HCT116 (cell line): Measurements from ENCODE around the gene OR2AG1. TPM values are rescaled to one million over a fixed set of nuclear protein-coding genes. Genes with fewer than 3 reads are reported as not detected.
A peak's percentile ranks its signal among the peaks of the same experiment; 100 is the strongest.

Experiments used
- ATAC-seq: fragments of 200-7000 bp; cut with Tn5 transposase; 2 replicates; pipeline ENCODE4 v1.9.1; 2020; ENCODE audit warnings: mild to moderate bottlenecking, moderate library complexity
- BruUV-seq: library from RNA; stranded (reverse); fragments of 400-500 nt; replicated peaks from 2 replicates; lab custom pipeline; 2021; lab: Mats Ljungman, UMichigan
- CTCF ChIA-PET: fragments of 300-600 bp; sonication (Branson Sonifier 250); formaldehyde crosslinking; loops from one replicate; lab custom pipeline; 2021; ENCODE audit warnings: antibody characterized with exemption; lab: Charles Lee
- POLR2A ChIA-PET: fragments of 300-600, 350-600 bp; sonication (Branson Sonifier 250); formaldehyde crosslinking; loops from one replicate; lab custom pipeline; 2021; ENCODE audit warnings: antibody characterized with exemption; lab: Charles Lee
- RAD21 ChIA-PET, 2 experiments: fragments of 300-600 bp; sonication (Branson Sonifier 250); formaldehyde crosslinking; loops; one replicate each; lab custom pipeline; 2023; ENCODE audit warnings: low total read pairs in 2 of 2; ENCODE audit not compliant: uncharacterized antibody in 2 of 2, unreplicated experiment in 2 of 2, low non-redundant PET in 1 of 2; lab: Charles Lee
- DNase-seq: peaks from one replicate; pipeline ENCODE4 v3.0.0-alpha.2; 2010; ENCODE audit warnings: low read depth, low spot score
- H2AFZ ChIP-seq: fragments of 200-600 bp; shearing (Covaris generic), sonication (generic); 2 replicates; pipeline ENCODE4 v1.6.1; 2017; ENCODE audit warnings: low read depth, mixed run types, mixed read lengths, antibody characterized with exemption, low read length; ENCODE audit not compliant: poor library complexity, severe bottlenecking
- H3K27ac ChIP-seq: 2 replicates; pipeline ENCODE4 v1.5.1; 2012; ENCODE audit warnings: low read depth, low read length
- H3K27me3 ChIP-seq: fragments of 200-600 bp; sonication (generic); 2 replicates; pipeline ENCODE4 v1.6.1; 2016; ENCODE audit warnings: mixed run types, low read length, mixed read lengths; ENCODE audit not compliant: insufficient read depth
- H3K36me3 ChIP-seq, 2 experiments: fragments of 200-500 bp in 1 of 2; fragments of 200-600 bp in 1 of 2; sonication (Bioruptor generic) in 1 of 2; sonication (generic) in 1 of 2; 2 replicates each; pipeline versions ENCODE4 v1.5.1 to v1.6.1; 2014 to 2016; ENCODE audit warnings: low read length in 2 of 2, inconsistent platforms in 1 of 2, mixed read lengths in 1 of 2, mixed run types in 1 of 2; ENCODE audit not compliant: insufficient read depth in 2 of 2, control insufficient read depth in 1 of 2
- H3K4me1 ChIP-seq, 2 experiments: fragments of 200-600 bp in 1 of 2; sonication (generic) in 1 of 2; 2 replicates each; pipeline versions ENCODE4 v1.5.1 to v1.6.1; 2012 to 2017; ENCODE audit warnings: low read length in 2 of 2, inconsistent platforms in 1 of 2, mild to moderate bottlenecking in 1 of 2, mixed read lengths in 1 of 2, mixed run types in 1 of 2, moderate library complexity in 1 of 2; ENCODE audit not compliant: insufficient read depth in 2 of 2, control insufficient read depth in 1 of 2
- H3K4me2 ChIP-seq: fragments of 200-600 bp; sonication (generic); 2 replicates; pipeline ENCODE4 v1.6.1; 2017; ENCODE audit warnings: mixed run types, low read length, mixed read lengths
- H3K4me3 ChIP-seq, 2 experiments: fragments of 200-600 bp in 1 of 2; sonication (generic) in 1 of 2; replicated peaks in 1 of 2; 2 replicates each; pipeline ENCODE4 v1.5.1; 2011 to 2016; ENCODE audit warnings: low read length in 2 of 2, control low read depth in 1 of 2, low read depth in 1 of 2, mild to moderate bottlenecking in 1 of 2, mixed read lengths in 1 of 2, mixed run types in 1 of 2
- H3K79me2 ChIP-seq: fragments of 200-600 bp; sonication (generic); 2 replicates; pipeline ENCODE4 v1.6.1; 2017; ENCODE audit warnings: mild to moderate bottlenecking, mixed run types, low read length, moderate library complexity, mixed read lengths; ENCODE audit not compliant: insufficient read depth
- H3K9ac ChIP-seq: fragments of 200-600 bp; sonication (generic); 2 replicates; pipeline ENCODE4 v1.6.1; 2016; ENCODE audit warnings: low read length, mixed read lengths
- H3K9me2 ChIP-seq: fragments of 200-600 bp; sonication (generic), shearing (Covaris generic); 2 replicates; pipeline ENCODE4 v1.6.1; 2017; ENCODE audit warnings: mixed run types, mild to moderate bottlenecking, moderate library complexity; ENCODE audit not compliant: insufficient read depth
- H3K9me3 ChIP-seq, 2 experiments: fragments of 200-500 bp in 1 of 2; fragments of 200-600 bp in 1 of 2; sonication (Bioruptor generic) in 1 of 2; sonication (generic) in 1 of 2; 2 replicates each; pipeline ENCODE4 v1.6.1; 2014 to 2017; ENCODE audit warnings: low read length in 2 of 2, mixed read lengths in 2 of 2, inconsistent platforms in 1 of 2, low read depth in 1 of 2, mild to moderate bottlenecking in 1 of 2, mixed run types in 1 of 2, moderate library complexity in 1 of 2; ENCODE audit not compliant: control insufficient read depth in 1 of 2, insufficient read depth in 1 of 2
- H4K20me1 ChIP-seq: fragments of 200-600 bp; sonication (generic), shearing (Covaris generic); 2 replicates; pipeline ENCODE4 v1.6.1; 2017; ENCODE audit warnings: mixed run types, mild to moderate bottlenecking, moderate library complexity; ENCODE audit not compliant: insufficient read depth
- CBX3 ChIP-seq: IDR thresholded peaks from 2 replicates; pipeline ENCODE4 v1.6.1; 2012; ENCODE audit warnings: low read depth
- EGR1 ChIP-seq: IDR thresholded peaks from 2 replicates; pipeline ENCODE4 v1.6.1; 2012; ENCODE audit warnings: low read depth
- ELF1 ChIP-seq: IDR thresholded peaks from 2 replicates; pipeline ENCODE4 v1.6.1; 2012; ENCODE audit warnings: low read depth, borderline replicate concordance
- EZH2 ChIP-seq: fragments of 200-600 bp; sonication (generic); IDR thresholded peaks from 2 replicates; pipeline ENCODE4 v1.6.1; 2017; ENCODE audit warnings: antibody characterized with exemption, mixed run types
- FOSL1 ChIP-seq: IDR thresholded peaks from 2 replicates; pipeline ENCODE4 v1.6.1; 2012; ENCODE audit warnings: low read depth
- POLR2AphosphoS5 ChIP-seq: IDR thresholded peaks from 2 replicates; pipeline ENCODE4 v1.6.1; 2011; ENCODE audit warnings: mild to moderate bottlenecking, low read depth, low read length, moderate library complexity
- RAD21 ChIP-seq: IDR thresholded peaks from 2 replicates; pipeline ENCODE4 v1.6.1; 2012; ENCODE audit warnings: low read depth, mild to moderate bottlenecking
- SIN3A ChIP-seq: IDR thresholded peaks from 2 replicates; pipeline ENCODE4 v1.6.1; 2012; ENCODE audit warnings: low read depth
- SP1 ChIP-seq: IDR thresholded peaks from 2 replicates; pipeline ENCODE4 v1.6.1; 2012; ENCODE audit warnings: low read depth
- SRF ChIP-seq: IDR thresholded peaks from 2 replicates; pipeline ENCODE4 v1.6.1; 2012; ENCODE audit warnings: low read depth
- TCF7L2 ChIP-seq: IDR thresholded peaks from 2 replicates; pipeline ENCODE4 v1.7.0; 2011; ENCODE audit warnings: borderline replicate concordance, inconsistent platforms; ENCODE audit not compliant: insufficient read depth, insufficient read length; ENCODE audit errors: extremely low read depth
- ZNF274 ChIP-seq: fragments of 200-500 bp; sonication (Bioruptor generic); IDR thresholded peaks from 2 replicates; pipeline ENCODE4 v1.6.1; 2014; ENCODE audit warnings: mild to moderate bottlenecking, low read depth, low read length, inconsistent platforms
- intact Hi-C: fragments of 100-400 bp; cut with micrococcal nuclease; formaldehyde crosslinking; loops from 2 replicates; pipeline ENCODE4 v1.10.0; 2022
- total RNA-seq: library from RNA; stranded (reverse); gene quantifications from one replicate; pipeline ENCODE4 v1.2.1, GENCODE V29; 2021; ENCODE audit not compliant: unreplicated experiment
- TF ChIP-seq, protein P1 (sequence below): IDR thresholded peaks from 2 replicates; pipeline ENCODE4 v1.6.1; 2011; ENCODE audit warnings: mild to moderate bottlenecking, low read length, moderate library complexity; ENCODE audit not compliant: insufficient replicate concordance; ENCODE audit errors: extremely low read depth
- TF ChIP-seq, protein P2 (sequence below): IDR thresholded peaks from 2 replicates; pipeline ENCODE4 v1.6.1; 2012

Gene OR2AG1
- total RNA-seq, 1 experiment from 2014 or later, result not detected

DNA sequence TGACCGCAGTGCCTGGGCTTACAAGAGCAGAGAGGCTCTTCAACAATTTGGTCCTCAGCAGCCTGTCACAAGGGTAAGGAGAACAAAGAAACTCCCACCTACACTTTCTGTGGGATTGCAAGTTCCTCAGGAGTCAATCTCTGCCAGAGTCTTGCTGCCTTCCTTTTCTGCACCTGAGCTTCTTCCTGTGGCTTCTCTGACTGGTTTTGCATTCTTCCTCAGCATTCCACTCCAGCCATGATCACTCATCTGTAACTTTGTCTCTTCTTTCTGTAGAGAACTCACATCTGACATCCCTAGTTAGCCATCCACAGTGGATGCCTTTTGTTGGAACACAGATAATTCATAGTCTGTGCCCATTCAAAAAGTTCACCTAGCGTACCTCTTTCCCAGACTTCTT, 30.8 kb downstream of the OR2AG1 start (continued):
- TF ChIP-seq SRF, result no peak

DNA sequence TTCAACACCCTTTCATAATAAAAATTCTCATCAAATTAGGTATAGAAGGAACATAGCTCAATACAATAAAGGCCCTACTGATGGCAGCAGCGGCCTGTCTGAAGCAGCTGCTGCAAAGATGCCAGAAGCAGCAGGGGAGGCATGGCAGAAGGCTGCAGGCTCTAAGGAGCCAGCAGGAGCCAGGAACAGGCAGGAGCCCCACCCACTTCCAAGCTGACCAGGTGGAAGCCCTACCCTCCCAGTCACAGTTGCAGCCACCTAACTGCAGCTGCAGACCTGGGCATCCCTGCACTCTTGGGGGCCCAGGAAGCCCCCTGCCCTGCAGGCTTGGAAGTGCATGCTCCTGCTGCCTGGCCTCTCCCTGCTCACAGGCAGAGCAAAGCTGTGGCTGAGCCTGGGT, 34.9 kb downstream of the OR2AG1 start:
- H3K9me3 ChIP-seq, result no peaks in the 10 kb centered on the region
- ATAC-seq, result peak; percentile 50; the same call in 1 of the 2 replicates
- H3K27ac ChIP-seq, result no peak overlapping the region
- no peaks in the 10 kb centered on the region for H3K79me2 ChIP-seq
- H3K9ac ChIP-seq, result no peak overlapping the region
- CTCF ChIA-PET, result no interaction called here
- H3K27me3 ChIP-seq, result no peaks in the 10 kb centered on the region; the same call in 1 of the 2 replicates
- BruUV-seq, result no TSS peak
- no peak for DNase-seq
- RAD21 ChIA-PET, result no interaction called here
- intact Hi-C loops, result loop anchor here (10.0 kb wide), 1 partner anchor 457 kb away; no protein-coding TSS in a partner anchor
- no peaks in the 10 kb centered on the region for H3K36me3 ChIP-seq
- no peak overlapping the region for H3K4me3 ChIP-seq
- H3K9me2 ChIP-seq, result no peaks in the 10 kb centered on the region
- TF ChIP-seq ELF1 (no peak), RAD21 (peak; percentile 33; the same call in 1 of the 2 replicates)
- no peak overlapping the region for H2AFZ ChIP-seq
- POLR2A ChIA-PET, result no interaction called here
- 0 out of 2 replicates have a peak, but pooled peaks cover 3% of the 10 kb centered on the region for H4K20me1 ChIP-seq
- no peaks in the 10 kb centered on the region for H3K4me1 ChIP-seq
- H3K4me2 ChIP-seq, result no peak overlapping the region

DNA sequence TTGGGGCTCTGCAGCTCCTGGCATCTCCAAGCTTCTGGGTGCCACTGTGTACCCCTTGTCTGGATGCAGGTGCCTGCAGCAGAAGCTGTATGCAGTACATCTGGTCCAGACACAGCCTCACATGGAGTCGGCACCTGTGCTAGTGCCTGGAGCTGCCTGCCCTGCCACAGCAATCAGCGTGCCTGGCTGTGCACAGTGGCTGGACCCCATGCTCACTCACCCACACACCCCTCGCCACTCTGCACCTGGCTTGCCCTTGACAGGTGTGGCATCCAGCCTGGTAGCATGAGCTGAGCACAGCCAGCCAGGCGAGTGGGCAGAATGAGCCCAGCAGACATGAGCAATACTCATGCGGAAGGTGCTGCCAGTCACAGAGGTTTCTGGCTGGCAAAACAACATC, 36.1 kb downstream of the OR2AG1 start:
- ChIA-PET POLR2A (no interaction called here), CTCF (no interaction called here), RAD21 (no interaction called here)
- Histone ChIP-seq H3K4me3 (no peak overlapping the region), H3K4me2 (no peak overlapping the region), H3K27me3 (no peaks in the 10 kb centered on the region), H3K36me3 (no peaks in the 10 kb centered on the region), H2AFZ (no peak overlapping the region), H3K4me1 (no peaks in the 10 kb centered on the region), H3K9ac (no peak overlapping the region), H3K79me2 (no peaks in the 10 kb centered on the region), H3K9me2 (no peaks in the 10 kb centered on the region), H3K9me3 (no peaks in the 10 kb centered on the region), H4K20me1 (0 out of 2 replicates have a peak, but pooled peaks cover 3% of the 10 kb centered on the region), H3K27ac (no peak overlapping the region)
- no peak for ATAC-seq
- TF ChIP-seq SP1 (no peak), ZNF274 (no peak), ELF1 (no peak), EZH2 (no peak), FOSL1 (no peak), POLR2AphosphoS5 (no peak), SIN3A (no peak), EGR1 (no peak), SRF (no peak), TCF7L2 (no peak), CBX3 (no peak)
- TF ChIP-seq, protein P1, sequence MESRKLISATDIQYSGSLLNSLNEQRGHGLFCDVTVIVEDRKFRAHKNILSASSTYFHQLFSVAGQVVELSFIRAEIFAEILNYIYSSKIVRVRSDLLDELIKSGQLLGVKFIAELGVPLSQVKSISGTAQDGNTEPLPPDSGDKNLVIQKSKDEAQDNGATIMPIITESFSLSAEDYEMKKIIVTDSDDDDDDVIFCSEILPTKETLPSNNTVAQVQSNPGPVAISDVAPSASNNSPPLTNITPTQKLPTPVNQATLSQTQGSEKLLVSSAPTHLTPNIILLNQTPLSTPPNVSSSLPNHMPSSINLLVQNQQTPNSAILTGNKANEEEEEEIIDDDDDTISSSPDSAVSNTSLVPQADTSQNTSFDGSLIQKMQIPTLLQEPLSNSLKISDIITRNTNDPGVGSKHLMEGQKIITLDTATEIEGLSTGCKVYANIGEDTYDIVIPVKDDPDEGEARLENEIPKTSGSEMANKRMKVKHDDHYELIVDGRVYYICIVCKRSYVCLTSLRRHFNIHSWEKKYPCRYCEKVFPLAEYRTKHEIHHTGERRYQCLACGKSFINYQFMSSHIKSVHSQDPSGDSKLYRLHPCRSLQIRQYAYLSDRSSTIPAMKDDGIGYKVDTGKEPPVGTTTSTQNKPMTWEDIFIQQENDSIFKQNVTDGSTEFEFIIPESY, result no peak
- TF ChIP-seq, protein P2, sequence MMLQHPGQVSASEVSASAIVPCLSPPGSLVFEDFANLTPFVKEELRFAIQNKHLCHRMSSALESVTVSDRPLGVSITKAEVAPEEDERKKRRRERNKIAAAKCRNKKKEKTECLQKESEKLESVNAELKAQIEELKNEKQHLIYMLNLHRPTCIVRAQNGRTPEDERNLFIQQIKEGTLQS, result no peak
- DNase-seq, result no peak
- intact Hi-C loops, result loop anchor here (10.0 kb wide), 1 partner anchor 456 kb away; no protein-coding TSS in a partner anchor
- no TSS peak for BruUV-seq
